NB4 (cell line): Measurements from ENCODE around the gene TCOF1.
"Not testable (repeated sequence)": the region's sequence is repeated elsewhere in the genome, so short reads cannot be mapped to it uniquely, and the experiment has no call there.

ENCODE experiments used
- DNase-seq: peaks from one replicate; pipeline ENCODE4 v3.0.0; 2010; ENCODE audit warnings: low read depth
- H3K4me3 ChIP-seq: one replicate; pipeline ENCODE4 v1.5.1; 2011; ENCODE audit warnings: mild to moderate bottlenecking, low read depth, low read length, moderate library complexity
- CTCF ChIP-seq: IDR thresholded peaks from one replicate; pipeline ENCODE4 v1.5.1; 2012; ENCODE audit warnings: low read depth, low read length
- MAX ChIP-seq: IDR thresholded peaks from 2 replicates; pipeline ENCODE4 v1.6.1; 2011; ENCODE audit warnings: low read depth, low read length
- MYC ChIP-seq: IDR thresholded peaks from 2 replicates; pipeline ENCODE4 v1.6.1; 2011; ENCODE audit warnings: low read depth, low read length
- POLR2A ChIP-seq: IDR thresholded peaks from 2 replicates; pipeline ENCODE4 v1.6.1; 2011; ENCODE audit warnings: mild to moderate bottlenecking; ENCODE audit not compliant: insufficient read length; ENCODE audit errors: extremely low read depth

The TCOF1 gene

GRCh38 chr5:150409638-150410523 lies 52.4 kb downstream of the TCOF1 start:
- TF ChIP-seq CTCF (no peak), MYC (no peak), POLR2A (no peak), MAX (no peak)
- DNase-seq = peak; percentile 85
- peak overlapping the region; percentile 14 for H3K4me3 ChIP-seq

- H3K4me3 ChIP-seq = no peak overlapping the region
Observed at GRCh38 chr5:150410524-150411244, 53.2 kb downstream of the TCOF1 start.

GRCh38 chr5:150411245-150411979 lies 53.9 kb downstream of the TCOF1 start:
- DNase-seq = peak; percentile 22
- no peak for TF ChIP-seq POLR2A
- no peak for TF ChIP-seq MYC

More at GRCh38 chr5:150410524-150411244, 53.2 kb downstream of the TCOF1 start:
- TF ChIP-seq MAX (no peak; the same call in 1 of the 2 replicates), CTCF (no peak), POLR2A (no peak), MYC (peak; percentile 36; the same call in 1 of the 2 replicates)
- DNase-seq = peak; percentile 96

GRCh38 chr5:150412319-150413175 lies 55.0 kb downstream of the TCOF1 start, which contains the start of gene CD74:
Gene CD74 (minus strand): TSS chr5:150412910. CDS start chr5:150412749, 161 bp downstream.
- no peak within 1 kb of the TSS for H3K4me3 ChIP-seq
- no peak for TF ChIP-seq POLR2A
- no peak for TF ChIP-seq MYC
- TF ChIP-seq CTCF = no peak
- no peak for TF ChIP-seq MAX
- peak; percentile 51 for DNase-seq

More at GRCh38 chr5:150411245-150411979, 53.9 kb downstream of the TCOF1 start:
- H3K4me3 ChIP-seq = no peak overlapping the region

GRCh38 chr5:150413176-150413901 lies 55.8 kb downstream of the TCOF1 start:
- H3K4me3 ChIP-seq = no peak overlapping the region
- TF ChIP-seq POLR2A = no peak
- no peak for TF ChIP-seq MYC
- no peak for TF ChIP-seq MAX
- no peak for TF ChIP-seq CTCF
- DNase-seq = no peak

GRCh38 chr5:150413902-150414790 lies 56.6 kb downstream of the TCOF1 start:
- H3K4me3 ChIP-seq = not testable (repeated sequence)

More at GRCh38 chr5:150413902-150414790, 56.6 kb downstream of the TCOF1 start:
- not testable (repeated sequence) for DNase-seq
